Measurements from ENCODE around the gene SIK3. TPM values are rescaled to one million over a fixed set of nuclear protein-coding genes. Genes with fewer than 3 reads are reported as not detected.
A peak's percentile ranks its signal among the peaks of the same experiment; 100 is the strongest.
"Not testable (repeated sequence)": the region's sequence is repeated elsewhere in the genome, so short reads cannot be mapped to it uniquely, and the experiment has no call there.

The SIK3 gene
- total RNA-seq, 1 donor from 2014 or later: 61.0 TPM

DNA sequence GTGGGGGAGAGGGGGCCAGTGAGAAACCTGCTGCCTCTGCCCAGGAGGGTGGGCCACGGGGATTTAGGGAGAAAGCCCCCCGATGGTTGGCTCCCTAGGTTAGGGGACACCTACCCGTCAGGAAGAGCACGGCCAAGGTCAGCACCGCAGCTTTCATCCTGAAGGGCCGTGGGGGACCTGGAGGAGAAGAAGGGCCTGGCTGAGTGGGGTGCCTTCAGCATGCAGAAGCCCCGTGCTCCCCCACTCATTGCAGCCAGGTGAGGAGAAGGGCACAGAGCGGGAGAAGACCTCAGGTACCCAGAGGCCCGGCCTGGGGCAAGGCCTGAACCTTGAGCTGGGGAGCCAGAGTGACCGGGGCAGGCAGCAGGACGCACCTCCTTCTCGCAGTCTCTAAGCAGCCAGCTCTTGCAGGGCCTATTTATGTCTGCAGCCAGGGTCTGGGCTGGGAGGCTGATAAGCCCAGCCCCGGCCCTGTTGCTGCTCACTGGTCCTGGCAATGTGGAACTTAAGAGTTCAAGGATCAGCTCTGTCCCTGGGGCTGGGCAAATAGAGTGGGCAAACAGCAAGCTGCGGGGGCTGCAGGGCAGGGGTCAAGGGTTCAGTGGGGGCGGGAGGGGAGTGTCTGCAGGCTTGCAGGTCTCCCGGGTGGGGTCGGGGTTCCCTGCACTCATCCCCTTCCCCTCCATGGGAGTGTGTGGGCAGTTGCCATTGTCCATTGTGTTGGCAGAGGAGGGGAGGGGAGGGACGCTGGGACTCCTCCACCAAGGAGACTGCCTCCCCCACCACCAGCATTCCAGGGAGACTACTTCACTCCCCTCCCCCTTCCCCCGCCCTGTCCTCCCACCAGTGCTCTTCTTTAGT lies 260.8 kb downstream of the SIK3 start, which contains the start of gene APOA1:
Gene APOA1 (minus strand): TSS at position 392 of the 861 bp plus-strand sequence. CDS start 235 bp downstream, at position 157.
- H3K4me3 Mint-ChIP-seq (ENCODE audit: low read depth): peak within 1 kb of the TSS; percentile 54
- H3K4me1 Mint-ChIP-seq (ENCODE audit: low read depth): peaks cover 33% of the 10 kb centered on the region
- DNase-seq (ENCODE audit: low spot score, unreplicated experiment): peak; percentile 25
- no peaks in the 10 kb centered on the region for H3K9me3 Mint-ChIP-seq (ENCODE audit: low read depth)
- H3K36me3 Mint-ChIP-seq (ENCODE audit: insufficient read depth): no peaks in the 10 kb centered on the region
- TF ChIP-seq, protein P1, sequence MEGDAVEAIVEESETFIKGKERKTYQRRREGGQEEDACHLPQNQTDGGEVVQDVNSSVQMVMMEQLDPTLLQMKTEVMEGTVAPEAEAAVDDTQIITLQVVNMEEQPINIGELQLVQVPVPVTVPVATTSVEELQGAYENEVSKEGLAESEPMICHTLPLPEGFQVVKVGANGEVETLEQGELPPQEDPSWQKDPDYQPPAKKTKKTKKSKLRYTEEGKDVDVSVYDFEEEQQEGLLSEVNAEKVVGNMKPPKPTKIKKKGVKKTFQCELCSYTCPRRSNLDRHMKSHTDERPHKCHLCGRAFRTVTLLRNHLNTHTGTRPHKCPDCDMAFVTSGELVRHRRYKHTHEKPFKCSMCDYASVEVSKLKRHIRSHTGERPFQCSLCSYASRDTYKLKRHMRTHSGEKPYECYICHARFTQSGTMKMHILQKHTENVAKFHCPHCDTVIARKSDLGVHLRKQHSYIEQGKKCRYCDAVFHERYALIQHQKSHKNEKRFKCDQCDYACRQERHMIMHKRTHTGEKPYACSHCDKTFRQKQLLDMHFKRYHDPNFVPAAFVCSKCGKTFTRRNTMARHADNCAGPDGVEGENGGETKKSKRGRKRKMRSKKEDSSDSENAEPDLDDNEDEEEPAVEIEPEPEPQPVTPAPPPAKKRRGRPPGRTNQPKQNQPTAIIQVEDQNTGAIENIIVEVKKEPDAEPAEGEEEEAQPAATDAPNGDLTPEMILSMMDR (IDR thresholded peaks at IDR 0.05; ENCODE audit: unreplicated experiment): no peak
- peaks cover 5% of the 10 kb centered on the region for H3K27me3 Mint-ChIP-seq
- H3K27ac Mint-ChIP-seq: peak within 1 kb of the TSS; percentile 91

DNA sequence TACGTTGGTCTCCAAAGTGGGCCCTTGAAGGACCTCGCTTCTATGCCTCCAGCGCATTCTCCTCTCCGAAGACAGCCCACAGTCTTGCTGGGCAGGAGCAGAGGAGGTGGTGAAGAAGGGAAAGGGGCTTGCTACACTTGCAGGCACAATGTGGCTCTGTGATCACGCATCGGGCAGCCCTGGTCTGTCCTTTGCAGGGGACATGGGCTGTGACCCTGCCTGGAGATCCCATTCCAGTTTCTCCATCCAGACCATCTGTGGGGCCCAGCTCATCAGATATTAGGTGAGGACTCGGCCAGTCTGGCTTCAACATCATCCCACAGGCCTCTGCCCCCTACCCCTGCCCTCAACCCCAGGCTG lies 261.6 kb downstream of the SIK3 start:
- TF ChIP-seq, protein P1 (IDR thresholded peaks at IDR 0.05; ENCODE audit: unreplicated experiment): no peak
- H3K4me1 Mint-ChIP-seq (ENCODE audit: low read depth): peaks cover 39% of the 10 kb centered on the region
- H3K27ac Mint-ChIP-seq: peak overlapping the region; percentile 91
- H3K27me3 Mint-ChIP-seq: peaks cover 5% of the 10 kb centered on the region
- no peaks in the 10 kb centered on the region for H3K9me3 Mint-ChIP-seq (ENCODE audit: low read depth)
- peak overlapping the region; percentile 54 for H3K4me3 Mint-ChIP-seq (ENCODE audit: low read depth)
- DNase-seq (ENCODE audit: low spot score, unreplicated experiment): no peak
- no peaks in the 10 kb centered on the region for H3K36me3 Mint-ChIP-seq (ENCODE audit: insufficient read depth)

DNA sequence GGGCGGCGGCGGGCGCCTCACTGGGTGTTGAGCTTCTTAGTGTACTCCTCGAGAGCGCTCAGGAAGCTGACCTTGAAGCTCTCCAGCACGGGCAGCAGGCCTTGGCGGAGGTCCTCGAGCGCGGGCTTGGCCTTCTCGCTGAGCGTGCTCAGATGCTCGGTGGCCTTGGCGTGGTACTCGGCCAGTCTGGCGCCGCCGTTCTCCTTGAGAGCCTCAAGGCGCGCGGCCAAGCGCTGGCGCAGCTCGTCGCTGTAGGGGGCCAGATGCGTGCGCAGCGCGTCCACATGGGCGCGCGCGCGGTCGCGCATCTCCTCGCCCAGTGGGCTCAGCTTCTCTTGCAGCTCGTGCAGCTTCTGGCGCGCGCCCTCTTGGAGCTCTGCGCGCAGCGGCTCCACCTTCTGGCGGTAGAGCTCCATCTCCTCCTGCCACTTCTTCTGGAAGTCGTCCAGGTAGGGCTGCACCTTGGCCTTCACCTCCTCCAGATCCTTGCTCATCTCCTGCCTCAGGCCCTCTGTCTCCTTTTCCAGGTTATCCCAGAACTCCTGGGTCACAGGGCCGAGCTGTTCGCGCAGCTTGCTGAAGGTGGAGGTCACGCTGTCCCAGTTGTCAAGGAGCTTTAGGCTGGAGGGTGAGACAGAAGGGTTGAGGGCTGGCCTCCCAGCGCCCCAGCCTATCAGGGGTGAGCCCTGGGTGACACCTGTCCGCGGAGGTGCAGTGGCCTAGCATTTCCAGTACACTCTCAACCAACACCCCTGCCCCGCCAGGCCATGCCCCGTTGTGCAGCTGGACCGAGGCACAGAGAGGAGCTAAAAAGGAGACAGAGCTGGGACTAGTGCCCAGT lies 262.2 kb downstream of the SIK3 start:
- H3K36me3 Mint-ChIP-seq (ENCODE audit: insufficient read depth): no peaks in the 10 kb centered on the region
- H3K27me3 Mint-ChIP-seq: peaks cover 5% of the 10 kb centered on the region
- peak overlapping the region; percentile 54 for H3K4me3 Mint-ChIP-seq (ENCODE audit: low read depth)
- no peaks in the 10 kb centered on the region for H3K9me3 Mint-ChIP-seq (ENCODE audit: low read depth)
- TF ChIP-seq, protein P1 (IDR thresholded peaks at IDR 0.05; ENCODE audit: unreplicated experiment): peak; percentile 66
- H3K4me1 Mint-ChIP-seq (ENCODE audit: low read depth): peaks cover 39% of the 10 kb centered on the region
- no peak overlapping the region for H3K27ac Mint-ChIP-seq
- DNase-seq (ENCODE audit: low spot score, unreplicated experiment): peak; percentile 66

DNA sequence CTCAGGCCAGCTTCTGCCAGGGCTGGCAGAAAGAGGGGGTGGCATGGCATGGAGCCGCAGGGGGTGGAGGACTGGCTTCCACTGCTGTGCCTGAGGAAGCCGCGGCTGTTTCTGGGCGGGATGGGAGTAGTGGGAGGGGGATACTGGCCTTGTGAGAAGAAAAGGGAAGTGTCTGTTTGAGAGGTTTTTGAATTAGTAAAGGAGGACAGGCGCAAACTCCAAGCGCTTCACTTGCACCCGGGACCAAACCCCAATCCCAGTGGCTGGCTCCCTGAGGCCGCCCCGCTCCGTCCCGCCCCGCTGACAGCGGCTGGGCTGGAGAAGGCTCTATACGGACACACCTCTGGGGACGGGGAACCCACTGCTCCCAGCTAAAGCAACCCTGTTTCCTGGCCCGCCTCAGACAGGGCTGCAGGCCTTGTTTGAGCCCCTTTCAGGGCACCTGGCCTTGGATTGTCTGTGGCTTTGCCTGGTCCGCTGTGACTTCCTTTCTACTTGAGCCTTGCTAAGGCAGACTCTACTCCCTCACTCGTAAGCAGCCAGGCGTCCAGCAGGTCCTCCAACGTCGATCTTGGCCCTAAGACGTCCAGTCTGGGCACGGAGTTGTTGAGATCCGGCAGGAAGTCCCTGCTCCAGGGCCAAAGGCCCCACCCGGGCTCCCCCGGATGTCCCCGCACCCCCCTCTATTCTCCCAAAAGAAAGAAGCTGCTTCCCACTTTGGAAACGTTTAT lies 263.0 kb downstream of the SIK3 start:
- Mint-ChIP-seq H3K4me1 (ENCODE audit: low read depth) (peaks cover 39% of the 10 kb centered on the region), H3K4me3 (ENCODE audit: low read depth) (peak overlapping the region; percentile 45), H3K9me3 (ENCODE audit: low read depth) (no peaks in the 10 kb centered on the region), H3K27me3 (peaks cover 5% of the 10 kb centered on the region), H3K27ac (no peak overlapping the region), H3K36me3 (ENCODE audit: insufficient read depth) (no peaks in the 10 kb centered on the region)
- TF ChIP-seq, protein P1 (IDR thresholded peaks at IDR 0.05; ENCODE audit: unreplicated experiment): no peak
- no peak for DNase-seq (ENCODE audit: low spot score, unreplicated experiment)

DNA sequence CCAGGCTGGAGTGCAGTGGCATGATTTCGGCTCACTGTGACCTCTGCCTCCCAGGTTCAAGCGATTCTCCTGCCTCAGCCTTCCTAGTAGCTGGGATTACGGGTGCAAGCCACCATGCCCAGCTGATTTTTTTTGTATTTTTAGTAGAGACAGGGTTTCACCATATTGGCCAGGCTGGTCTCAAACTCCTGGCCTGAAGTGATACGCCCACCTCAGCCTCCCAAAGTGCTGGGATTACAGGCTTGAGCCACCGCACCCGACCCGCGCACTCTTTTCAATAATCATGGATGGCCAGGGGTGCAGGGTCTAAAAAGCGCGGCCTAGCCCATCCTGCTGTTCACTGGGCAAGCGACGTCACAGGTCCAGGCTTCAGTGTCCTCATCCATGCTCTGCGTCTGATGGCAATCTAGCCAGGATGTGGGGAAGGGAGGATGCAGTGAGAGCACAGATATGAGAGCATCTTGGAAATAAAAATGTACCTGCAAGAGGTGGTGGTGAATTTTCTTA lies 263.6 kb downstream of the SIK3 start:
- not testable (repeated sequence) for H3K9me3 Mint-ChIP-seq (ENCODE audit: low read depth); DNase-seq (ENCODE audit: low spot score, unreplicated experiment); H3K36me3 Mint-ChIP-seq (ENCODE audit: insufficient read depth); H3K27me3 Mint-ChIP-seq; H3K4me3 Mint-ChIP-seq (ENCODE audit: low read depth); H3K27ac Mint-ChIP-seq
- peaks cover 39% of the 10 kb centered on the region for H3K4me1 Mint-ChIP-seq (ENCODE audit: low read depth)
